Measurements from ENCODE around the gene ATG4B.

The ATG4B gene

GRCh38 chr2:241672243-241673188 lies 35.0 kb downstream of the ATG4B start:
- Histone ChIP-seq H3K27ac (ENCODE audit: low read depth, low read length, poor library complexity, severe bottlenecking) (no peak overlapping the region), H4K20me1 (ENCODE audit: insufficient read depth, low read length) (no peaks in the 10 kb centered on the region), H3K4me3 (ENCODE audit: low read depth, low read length, poor library complexity, severe bottlenecking) (no peak overlapping the region), H3K9me3 (ENCODE audit: low read length) (no peaks in the 10 kb centered on the region), H3K9me2 (ENCODE audit: low read depth, low read length) (no peaks in the 10 kb centered on the region), H3K4me2 (ENCODE audit: low read length) (no peak overlapping the region), H3K36me3 (ENCODE audit: insufficient read depth, low read length) (peaks cover 82% of the 10 kb centered on the region), H2AFZ (ENCODE audit: low read length) (no peak overlapping the region), H3K79me2 (ENCODE audit: insufficient read depth, low read length) (no peaks in the 10 kb centered on the region), H3F3A (ENCODE audit: insufficient read depth, low read length) (no peaks in the 10 kb centered on the region), H3K9ac (ENCODE audit: low read length) (no peak overlapping the region), H3K27me3 (ENCODE audit: insufficient read depth, low read length) (no peaks in the 10 kb centered on the region), H3K4me1 (ENCODE audit: insufficient read depth, low read length, severe bottlenecking) (no peaks in the 10 kb centered on the region)
- TF ChIP-seq CTCF (IDR thresholded peaks at IDR 0.05; ENCODE audit: low read length) = no peak
- no peak for TF ChIP-seq EZH2 (IDR thresholded peaks at IDR 0.05; ENCODE audit: borderline replicate concordance, low read length)

GRCh38 chr2:241673189-241673663 lies 35.7 kb downstream of the ATG4B start:
- H3K36me3 ChIP-seq (ENCODE audit: insufficient read depth, low read length) = peaks cover 81% of the 10 kb centered on the region
- no peaks in the 10 kb centered on the region for H3K4me1 ChIP-seq (ENCODE audit: insufficient read depth, low read length, severe bottlenecking)
- H2AFZ ChIP-seq (ENCODE audit: low read length) = no peak overlapping the region

More at GRCh38 chr2:241673189-241673663, 35.7 kb downstream of the ATG4B start:
- H3K27me3 ChIP-seq (ENCODE audit: insufficient read depth, low read length) = no peaks in the 10 kb centered on the region
- H3K4me3 ChIP-seq (ENCODE audit: low read depth, low read length, poor library complexity, severe bottlenecking) = no peak overlapping the region
- H3F3A ChIP-seq (ENCODE audit: insufficient read depth, low read length) = no peaks in the 10 kb centered on the region
- no peak overlapping the region for H3K4me2 ChIP-seq (ENCODE audit: low read length)
- TF ChIP-seq CTCF (IDR thresholded peaks at IDR 0.05; ENCODE audit: low read length) = no peak
- TF ChIP-seq EZH2 (IDR thresholded peaks at IDR 0.05; ENCODE audit: borderline replicate concordance, low read length) = no peak
- H3K9me2 ChIP-seq (ENCODE audit: low read depth, low read length) = no peaks in the 10 kb centered on the region
- no peaks in the 10 kb centered on the region for H3K79me2 ChIP-seq (ENCODE audit: insufficient read depth, low read length)
- no peaks in the 10 kb centered on the region for H4K20me1 ChIP-seq (ENCODE audit: insufficient read depth, low read length)
- H3K9me3 ChIP-seq (ENCODE audit: low read length) = no peaks in the 10 kb centered on the region
- no peak overlapping the region for H3K27ac ChIP-seq (ENCODE audit: low read depth, low read length, poor library complexity, severe bottlenecking)
- no peak overlapping the region for H3K9ac ChIP-seq (ENCODE audit: low read length)
